LNCaP clone FGC (cell line): ENCODE measurements around the gene SDR9C7.
A peak's percentile ranks its signal among the peaks of the same experiment; 100 is the strongest.
"Not testable (repeated sequence)": the region's sequence is repeated elsewhere in the genome, so short reads cannot be mapped to it uniquely, and the experiment has no call there.

Source experiments
- DNase-seq: peaks from one replicate; pipeline ENCODE4 v3.0.0-alpha.2; 2011; ENCODE audit warnings: low read depth
- H3K4me3 ChIP-seq: 2 replicates; pipeline ENCODE4 v1.5.1; 2011; ENCODE audit warnings: mild to moderate bottlenecking, low read depth, low read length, control low read depth
- TF ChIP-seq, protein P1 (sequence below): IDR thresholded peaks from 2 replicates; pipeline ENCODE4 v1.5.1; 2012; ENCODE audit warnings: mild to moderate bottlenecking; ENCODE audit not compliant: control insufficient read depth, insufficient read depth; ENCODE audit errors: extremely low read depth

The SDR9C7 gene

DNA sequence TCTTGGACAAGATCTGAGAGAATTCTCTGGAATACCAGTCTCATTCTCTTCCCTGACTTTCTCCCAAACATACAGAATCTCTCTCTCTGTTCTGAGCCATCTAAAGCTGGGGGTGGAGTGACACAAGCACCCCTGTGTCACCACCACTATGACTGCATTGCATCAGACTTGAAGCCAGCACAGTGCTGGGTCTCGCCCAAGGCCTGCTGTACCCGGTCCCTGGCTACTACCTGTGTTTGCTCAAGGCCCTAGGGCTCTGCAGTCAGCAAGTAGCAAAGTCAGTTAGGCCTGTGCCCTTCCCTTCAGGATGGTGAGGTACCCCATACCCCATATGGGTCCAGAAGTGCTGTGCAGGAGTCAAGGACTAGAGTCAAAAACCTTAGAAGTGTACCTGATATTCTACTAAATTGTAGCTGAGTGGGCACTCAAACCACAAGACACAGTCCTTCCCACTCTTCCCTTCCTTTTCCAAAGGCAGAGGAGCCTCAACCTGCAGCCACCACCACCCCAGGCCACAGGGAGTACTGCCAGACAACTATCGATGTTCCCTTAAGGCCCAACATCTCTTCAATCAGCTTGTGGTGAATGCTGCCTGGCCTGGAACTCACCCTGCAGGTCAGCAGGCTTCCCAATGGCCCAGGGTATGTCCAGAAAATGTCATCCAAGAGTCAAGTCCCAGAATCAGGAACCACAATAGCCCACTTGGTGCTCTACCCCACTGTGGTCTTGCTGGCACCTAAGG, 44.4 kb upstream of the SDR9C7 start:
- DNase-seq, result no peak
- no peak overlapping the region for H3K4me3 ChIP-seq
- TF ChIP-seq, protein P1, sequence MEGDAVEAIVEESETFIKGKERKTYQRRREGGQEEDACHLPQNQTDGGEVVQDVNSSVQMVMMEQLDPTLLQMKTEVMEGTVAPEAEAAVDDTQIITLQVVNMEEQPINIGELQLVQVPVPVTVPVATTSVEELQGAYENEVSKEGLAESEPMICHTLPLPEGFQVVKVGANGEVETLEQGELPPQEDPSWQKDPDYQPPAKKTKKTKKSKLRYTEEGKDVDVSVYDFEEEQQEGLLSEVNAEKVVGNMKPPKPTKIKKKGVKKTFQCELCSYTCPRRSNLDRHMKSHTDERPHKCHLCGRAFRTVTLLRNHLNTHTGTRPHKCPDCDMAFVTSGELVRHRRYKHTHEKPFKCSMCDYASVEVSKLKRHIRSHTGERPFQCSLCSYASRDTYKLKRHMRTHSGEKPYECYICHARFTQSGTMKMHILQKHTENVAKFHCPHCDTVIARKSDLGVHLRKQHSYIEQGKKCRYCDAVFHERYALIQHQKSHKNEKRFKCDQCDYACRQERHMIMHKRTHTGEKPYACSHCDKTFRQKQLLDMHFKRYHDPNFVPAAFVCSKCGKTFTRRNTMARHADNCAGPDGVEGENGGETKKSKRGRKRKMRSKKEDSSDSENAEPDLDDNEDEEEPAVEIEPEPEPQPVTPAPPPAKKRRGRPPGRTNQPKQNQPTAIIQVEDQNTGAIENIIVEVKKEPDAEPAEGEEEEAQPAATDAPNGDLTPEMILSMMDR, result no peak

DNA sequence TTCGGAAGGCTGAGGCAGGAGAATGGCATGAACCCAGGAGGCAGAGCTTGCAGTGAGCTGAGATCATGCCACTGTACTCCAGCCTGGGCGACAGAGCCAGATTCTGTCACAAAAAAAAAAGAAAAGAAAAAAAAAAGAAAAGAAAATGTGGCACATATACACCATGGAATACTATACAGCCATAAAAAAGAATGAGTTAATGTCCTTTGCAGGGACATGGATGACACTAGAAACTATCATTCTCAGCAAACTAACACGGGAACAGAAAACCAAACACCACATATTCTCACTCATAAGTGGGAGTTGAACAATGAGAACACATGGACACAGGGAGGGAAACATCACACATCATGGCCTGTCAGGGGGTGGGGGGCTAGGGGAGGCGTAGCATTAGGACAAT, 43.2 kb upstream of the SDR9C7 start:
- not testable (repeated sequence) for DNase-seq, H3K4me3 ChIP-seq

DNA sequence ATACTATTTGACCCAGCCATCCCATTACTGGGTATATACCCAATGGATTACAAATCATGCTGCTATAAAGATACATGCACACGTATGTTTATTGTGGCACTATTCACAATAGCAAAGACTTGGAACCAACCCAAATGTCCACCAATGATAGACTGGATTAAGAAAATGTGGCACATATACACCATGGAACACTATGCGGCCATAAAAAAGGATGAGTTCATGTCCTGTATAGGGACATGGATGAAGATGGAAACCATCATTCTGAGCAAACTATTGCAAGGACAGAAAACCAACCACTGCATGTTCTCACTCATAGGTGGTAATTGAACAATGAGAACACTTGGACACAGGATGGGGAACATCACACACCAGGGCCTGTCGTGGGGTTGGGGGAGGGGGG, 40.0 kb upstream of the SDR9C7 start:
- H3K4me3 ChIP-seq, DNase-seq: not testable (repeated sequence)

DNA sequence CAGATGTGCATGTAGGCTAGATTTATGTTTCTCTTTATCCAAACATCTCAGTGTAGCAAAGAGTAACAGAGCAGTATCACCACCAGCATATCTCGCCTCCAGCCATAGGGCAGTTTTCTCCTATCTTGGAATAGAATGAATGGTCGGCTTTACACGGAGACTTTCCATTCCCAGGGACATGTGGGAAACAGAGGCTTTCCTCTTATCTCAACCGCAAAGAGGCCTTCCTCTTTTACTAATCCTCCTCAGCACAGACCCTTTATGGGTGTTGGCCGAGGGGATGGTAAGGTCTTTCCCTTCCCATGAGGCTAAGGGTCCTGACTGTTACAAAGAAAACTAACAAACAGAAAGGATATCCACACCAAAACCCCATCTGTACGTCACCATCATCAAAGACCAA, 34.7 kb upstream of the SDR9C7 start:
- DNase-seq, H3K4me3 ChIP-seq: not testable (repeated sequence)

DNA sequence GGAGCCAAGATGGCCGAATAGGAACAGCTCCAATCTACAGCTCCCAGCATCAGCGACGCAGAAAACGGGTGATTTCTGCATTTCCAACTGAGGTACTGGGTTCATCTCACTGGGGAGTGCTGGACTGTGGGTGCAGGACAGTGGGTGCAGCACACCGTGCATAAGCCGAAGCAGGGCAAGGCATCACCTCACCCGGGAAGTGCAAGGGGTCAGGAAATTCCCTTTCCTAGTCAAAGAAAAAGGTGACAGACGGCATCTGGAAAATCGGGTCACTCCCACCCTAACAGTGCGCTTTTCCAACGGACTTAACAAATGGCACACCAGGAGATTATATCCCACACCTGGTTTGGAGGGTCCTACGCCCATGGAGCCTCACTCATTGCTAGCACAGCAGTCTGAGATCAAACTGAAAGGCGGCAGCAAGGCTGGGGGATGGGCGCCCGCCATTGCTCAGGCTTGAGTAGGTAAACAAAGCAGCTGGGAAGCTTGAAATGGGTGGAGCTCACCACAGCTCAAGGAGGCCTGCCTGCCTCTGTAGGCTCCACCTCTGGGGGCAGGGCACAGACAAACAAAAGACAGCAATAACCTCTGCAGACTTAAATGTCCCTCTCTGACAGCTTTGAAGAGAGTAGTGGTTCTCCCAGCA, 31.9 kb upstream of the SDR9C7 start:
- not testable (repeated sequence) for DNase-seq, H3K4me3 ChIP-seq

DNA sequence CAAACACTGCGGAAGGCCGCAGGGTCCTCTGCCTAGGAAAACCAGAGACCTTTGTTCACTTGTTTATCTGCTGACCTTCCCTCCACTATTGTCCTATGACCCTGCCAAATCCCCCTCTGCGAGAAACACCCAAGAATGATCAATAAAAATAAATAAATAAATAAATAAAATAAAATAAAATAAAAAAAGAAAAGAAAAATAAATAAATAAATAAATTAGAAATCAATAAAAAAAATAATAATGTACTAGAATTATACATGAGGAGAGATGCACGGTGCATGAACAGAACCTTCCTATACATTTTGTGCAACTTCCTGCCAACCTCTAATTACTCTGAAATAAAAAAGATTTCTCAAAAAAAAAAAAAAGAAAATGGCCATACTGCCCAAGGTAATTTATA, 30.9 kb upstream of the SDR9C7 start:
- not testable (repeated sequence) for H3K4me3 ChIP-seq, DNase-seq

DNA sequence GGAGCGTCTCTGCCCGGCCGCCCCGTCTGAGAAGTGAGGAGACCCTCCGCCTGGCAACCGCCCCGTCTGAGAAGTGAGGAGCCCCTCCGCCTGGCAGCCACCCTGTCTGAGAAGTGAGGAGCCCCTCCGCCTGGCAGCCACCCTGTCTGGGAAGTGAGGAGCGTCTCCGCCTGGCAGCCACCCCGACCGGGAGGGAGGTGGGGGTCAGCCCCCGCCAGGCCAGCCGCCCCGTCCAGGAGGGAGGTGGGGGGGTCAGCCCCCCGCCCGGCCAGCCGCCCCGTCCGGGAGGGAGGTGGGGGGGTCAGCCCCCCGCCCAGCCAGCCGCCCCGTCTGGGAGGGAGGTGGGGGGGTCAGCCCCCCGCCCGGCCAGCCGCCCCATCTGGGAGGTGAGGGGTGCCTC, 29.3 kb upstream of the SDR9C7 start:
- H3K4me3 ChIP-seq, DNase-seq: not testable (repeated sequence)

DNA sequence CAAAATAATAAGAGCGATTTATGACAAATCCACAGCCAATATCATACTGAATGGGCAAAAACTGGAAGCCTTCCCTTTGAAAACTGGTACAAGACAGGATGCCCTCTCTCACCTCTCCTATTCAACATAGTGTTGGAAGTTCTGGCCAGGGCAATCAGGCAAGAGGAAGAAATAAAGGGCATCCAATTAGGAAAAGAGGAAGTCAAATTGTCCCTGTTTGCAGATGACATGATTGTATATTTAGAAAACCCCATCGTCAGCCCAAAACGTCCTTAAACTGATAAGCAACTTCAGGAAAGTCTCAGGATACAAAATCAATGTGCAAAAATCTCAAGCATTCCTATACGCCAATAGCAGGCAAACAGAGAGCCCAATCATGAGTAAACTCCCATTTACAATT, 28.0 kb upstream of the SDR9C7 start:
- not testable (repeated sequence) for DNase-seq, H3K4me3 ChIP-seq

DNA sequence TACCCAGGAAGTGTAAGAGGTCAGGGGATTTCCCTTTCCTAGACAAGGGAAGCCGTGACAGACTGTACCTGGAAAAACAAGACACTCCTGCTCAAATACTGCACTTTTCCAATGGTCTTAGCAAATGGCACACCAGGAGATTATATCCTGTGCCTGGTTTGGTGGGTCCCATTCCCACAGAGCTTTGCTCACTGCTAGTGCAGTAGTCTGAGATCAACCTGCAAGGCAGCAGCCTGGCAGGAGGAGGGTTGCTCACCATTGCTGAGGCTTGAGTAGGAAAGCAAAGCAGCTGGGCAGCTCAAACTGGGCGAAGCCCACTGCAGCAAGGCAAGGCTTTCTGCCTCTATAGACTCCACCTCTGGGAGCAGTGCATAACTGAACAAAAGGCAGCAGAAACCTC, 24.2 kb upstream of the SDR9C7 start:
- TF ChIP-seq, protein P1, result no peak
- DNase-seq, result no peak

DNA sequence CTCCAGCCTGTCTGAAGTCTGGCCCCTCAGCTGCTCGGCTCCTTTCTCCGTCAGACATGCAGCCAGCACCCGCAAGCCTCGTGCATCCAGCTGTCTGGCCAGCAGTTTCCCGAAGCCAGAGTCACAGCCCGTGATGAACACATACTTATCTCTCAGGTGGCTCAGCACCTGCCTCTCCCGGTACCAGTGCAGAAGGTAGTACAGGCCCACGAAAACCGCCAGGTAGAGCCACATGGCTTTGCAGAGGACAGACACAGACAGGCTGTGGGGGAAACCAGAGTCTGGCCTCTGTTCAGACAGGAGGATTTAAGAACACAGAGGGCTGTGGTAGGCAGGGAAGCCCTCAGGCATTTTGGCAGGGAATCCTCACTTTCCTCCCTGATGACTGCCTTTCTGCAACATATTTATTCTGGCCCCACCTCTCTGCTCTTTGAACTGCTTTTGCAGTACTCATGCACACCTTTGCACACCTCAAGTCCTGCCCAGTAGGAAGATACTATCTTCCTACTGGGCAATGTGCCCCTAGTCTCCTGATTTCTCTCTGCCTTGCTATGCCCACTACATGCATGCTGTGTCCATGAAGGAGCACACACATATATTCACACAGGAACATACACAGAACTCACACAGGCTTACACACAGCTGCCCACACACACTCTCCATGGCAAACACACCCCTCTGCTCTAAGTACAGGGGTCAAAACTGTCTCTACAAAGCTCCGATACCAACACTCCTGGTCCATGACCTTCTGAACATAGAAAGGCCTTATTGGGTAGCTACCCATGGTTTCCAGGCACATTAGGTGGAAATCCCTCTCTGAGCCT, 23.2 kb upstream of the SDR9C7 start, which contains the start of gene RDH16:
Gene RDH16, minus strand, starts transcription at position 380 of the 824 bp plus-strand sequence. Its CDS starts 146 bp downstream, at position 234.
- no peak within 1 kb of the TSS for H3K4me3 ChIP-seq
- DNase-seq, result peak; percentile 50
- TF ChIP-seq, protein P1, result no peak

More for the DNA sequence above, 24.2 kb upstream of the SDR9C7 start:
- H3K4me3 ChIP-seq, result no peak overlapping the region
